ENCODE data around the gene SLC50A1. TPM values are rescaled to one million over a fixed set of nuclear protein-coding genes. Genes with fewer than 3 reads are reported as not detected.

Gene SLC50A1
- total RNA-seq, 1 experiment from 2014 or later, result 67.4 TPM

- peak; percentile 68 for ATAC-seq
- Histone ChIP-seq H3K36me3 (ENCODE audit: control insufficient read depth, insufficient read depth, low read length) (no peaks in the 10 kb centered on the region; the same call in 1 of the 2 replicates), H3K4me1 (ENCODE audit: control insufficient read depth, insufficient read depth, low read length) (peaks cover 23% of the 10 kb centered on the region), H3K9me3 (ENCODE audit: control insufficient read depth, insufficient read depth, low read depth, low read length) (no peaks in the 10 kb centered on the region), H3K27ac (ENCODE audit: low read length) (no peak overlapping the region), H3K4me3 (ENCODE audit: low read depth in 2 of 2, low read length in 2 of 2) (no peak overlapping the region), H3K27me3 (ENCODE audit: control insufficient read depth, insufficient read depth, low read length) (no peaks in the 10 kb centered on the region)
- peak; percentile 49; the same call in 1 of the 2 replicates for TF ChIP-seq TCF7L2 (IDR thresholded peaks at IDR 0.05; ENCODE audit: low read depth, low read length)
- TF ChIP-seq SIN3A (IDR thresholded peaks at IDR 0.05; ENCODE audit: borderline replicate concordance, insufficient read depth, low read depth, low read length), result no peak
- peak; percentile 93 for TF ChIP-seq CTCF (IDR thresholded peaks at IDR 0.05)
- no peak for TF ChIP-seq REST (IDR thresholded peaks at IDR 0.05; ENCODE audit: insufficient read depth in 1 of 2, low read depth in 2 of 2, low read length in 1 of 2)
- TF ChIP-seq POLR2AphosphoS5 (IDR thresholded peaks at IDR 0.05; ENCODE audit: low read depth, low read length), result no peak
- DNase-seq (ENCODE audit: low read depth, low spot score), result peak; percentile 78
- intact Hi-C loops (cut with micrococcal nuclease; ENCODE audit: unreplicated experiment) (no loop called here), in situ Hi-C loops (cut with HindIII; ENCODE audit: low pct_unique_long_range_greater_than_20kb, low sequenced_read_pairs) (no loop called here)
- ChIA-PET CTCF (interaction anchor here (1.1 to 1.9 kb wide), 2 partner anchors 17 kb away, joined by 4 to 14 read pairs; no protein-coding TSS in a partner anchor), POLR2A (interaction anchor here (0.6 kb wide), 1 partner anchor 54 kb away, joined by 6 read pairs; no protein-coding TSS in a partner anchor)
- BruUV-seq (replicated peaks), result no TSS peak
Observed at GRCh38 chr1:155176544-155177071, 41.0 kb downstream of the SLC50A1 start.

- Histone ChIP-seq H3K4me3 (ENCODE audit: low read depth in 2 of 2, low read length in 2 of 2) (no peak overlapping the region), H3K36me3 (ENCODE audit: control insufficient read depth, insufficient read depth, low read length) (no peaks in the 10 kb centered on the region; the same call in 1 of the 2 replicates), H3K9me3 (ENCODE audit: control insufficient read depth, insufficient read depth, low read depth, low read length) (no peaks in the 10 kb centered on the region), H3K4me1 (ENCODE audit: control insufficient read depth, insufficient read depth, low read length) (peaks cover 16% of the 10 kb centered on the region), H3K27ac (ENCODE audit: low read length) (no peak overlapping the region), H3K27me3 (ENCODE audit: control insufficient read depth, insufficient read depth, low read length) (no peaks in the 10 kb centered on the region)
- ATAC-seq (no peak), DNase-seq (ENCODE audit: low read depth, low spot score) (no peak)
- intact Hi-C loops (cut with micrococcal nuclease; ENCODE audit: unreplicated experiment), result no loop called here
- POLR2A ChIA-PET, result interaction anchor here (0.6 kb wide), 1 partner anchor 54 kb away, joined by 6 read pairs; no protein-coding TSS in a partner anchor
- TF ChIP-seq REST (IDR thresholded peaks at IDR 0.05; ENCODE audit: insufficient read depth in 1 of 2, low read depth in 2 of 2, low read length in 1 of 2), result no peak
- no peak for TF ChIP-seq POLR2AphosphoS5 (IDR thresholded peaks at IDR 0.05; ENCODE audit: low read depth, low read length)
- TF ChIP-seq SIN3A (IDR thresholded peaks at IDR 0.05; ENCODE audit: borderline replicate concordance, insufficient read depth, low read depth, low read length), result no peak
- TF ChIP-seq CTCF (IDR thresholded peaks at IDR 0.05), result no peak
- no peak for TF ChIP-seq TCF7L2 (IDR thresholded peaks at IDR 0.05; ENCODE audit: low read depth, low read length)
- in situ Hi-C loops (cut with HindIII; ENCODE audit: low pct_unique_long_range_greater_than_20kb, low sequenced_read_pairs), result no loop called here
- CTCF ChIA-PET, result interaction anchor here (0.5 to 1.1 kb wide), 5 partner anchors 9 to 92 kb away, joined by 3 to 5 read pairs (median 5); no protein-coding TSS in a partner anchor
- no TSS peak for BruUV-seq (replicated peaks)
Observed at GRCh38 chr1:155177192-155177917, 41.7 kb downstream of the SLC50A1 start.

All from Panc1 (cell line).